GM19324 (cell line): ENCODE measurements around the gene COL15A1.

Experiments
- ATAC-seq: cut with Tn5 transposase; IDR thresholded peaks from one replicate; pipeline ENCODE4 v1.9.1; 2021; ENCODE audit warnings: mild to moderate bottlenecking, moderate library complexity; ENCODE audit not compliant: unreplicated experiment, low FRiP score

The COL15A1 gene

DNA sequence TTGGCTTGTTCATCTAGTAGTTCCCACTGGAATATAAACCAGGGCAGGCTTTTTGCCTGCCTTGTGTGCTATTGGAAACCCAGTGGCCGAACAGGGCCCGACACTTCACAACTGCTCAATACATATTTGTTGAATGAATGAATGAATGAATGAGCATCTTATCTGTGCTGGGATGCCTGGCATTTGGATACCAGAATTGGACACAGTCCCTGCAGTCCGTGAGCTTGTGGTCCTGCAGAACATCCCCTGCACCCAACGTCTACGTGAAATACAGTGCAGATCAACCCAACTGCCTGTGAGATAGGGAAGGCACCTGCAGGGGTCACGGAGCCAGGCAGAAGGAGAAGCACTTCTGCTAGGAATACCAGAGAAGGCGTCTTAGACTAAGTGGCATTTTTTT is 30.0 kb upstream of the COL15A1 start:
- ATAC-seq: no peak

DNA sequence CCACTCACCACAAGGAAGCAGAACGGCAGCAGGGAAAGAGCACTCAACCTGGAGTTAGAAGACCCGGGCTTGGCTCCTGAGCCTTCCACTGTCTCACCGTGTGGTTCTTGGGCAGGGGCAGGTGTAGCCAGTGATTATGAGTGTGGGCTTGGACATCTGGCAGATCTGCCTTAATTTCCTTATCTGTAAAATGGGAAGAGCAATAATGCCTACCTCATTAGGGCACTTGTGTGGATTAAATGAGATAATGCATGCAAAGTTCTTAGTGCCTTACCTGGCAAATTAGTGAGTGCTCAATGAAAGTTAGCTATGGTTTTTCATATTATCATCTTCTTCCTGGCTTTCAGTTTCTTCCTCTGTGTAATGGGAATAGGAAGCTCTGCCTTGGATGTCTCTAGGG is 28.1 kb upstream of the COL15A1 start:
- ATAC-seq: no peak

DNA sequence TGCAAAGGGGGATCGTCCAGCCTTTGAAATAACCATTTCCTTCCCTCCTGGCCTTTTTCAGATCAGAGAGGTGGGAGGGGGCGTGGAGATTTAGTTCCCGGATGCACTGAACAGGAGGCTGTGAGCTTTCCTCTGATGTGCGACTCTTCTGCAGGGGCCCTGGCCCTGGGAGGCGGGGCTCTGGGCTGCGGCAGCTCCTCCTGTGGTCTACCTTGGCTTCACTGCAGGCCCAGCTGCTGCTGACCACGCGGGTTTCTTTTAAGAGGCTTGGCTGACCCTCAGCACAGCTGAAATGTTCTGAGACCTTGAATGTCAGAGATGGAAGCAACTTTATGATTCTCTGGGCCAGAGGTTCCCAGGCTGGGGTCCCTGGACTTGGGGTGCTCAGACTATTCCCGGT is 27.0 kb upstream of the COL15A1 start:
- no peak for ATAC-seq

DNA sequence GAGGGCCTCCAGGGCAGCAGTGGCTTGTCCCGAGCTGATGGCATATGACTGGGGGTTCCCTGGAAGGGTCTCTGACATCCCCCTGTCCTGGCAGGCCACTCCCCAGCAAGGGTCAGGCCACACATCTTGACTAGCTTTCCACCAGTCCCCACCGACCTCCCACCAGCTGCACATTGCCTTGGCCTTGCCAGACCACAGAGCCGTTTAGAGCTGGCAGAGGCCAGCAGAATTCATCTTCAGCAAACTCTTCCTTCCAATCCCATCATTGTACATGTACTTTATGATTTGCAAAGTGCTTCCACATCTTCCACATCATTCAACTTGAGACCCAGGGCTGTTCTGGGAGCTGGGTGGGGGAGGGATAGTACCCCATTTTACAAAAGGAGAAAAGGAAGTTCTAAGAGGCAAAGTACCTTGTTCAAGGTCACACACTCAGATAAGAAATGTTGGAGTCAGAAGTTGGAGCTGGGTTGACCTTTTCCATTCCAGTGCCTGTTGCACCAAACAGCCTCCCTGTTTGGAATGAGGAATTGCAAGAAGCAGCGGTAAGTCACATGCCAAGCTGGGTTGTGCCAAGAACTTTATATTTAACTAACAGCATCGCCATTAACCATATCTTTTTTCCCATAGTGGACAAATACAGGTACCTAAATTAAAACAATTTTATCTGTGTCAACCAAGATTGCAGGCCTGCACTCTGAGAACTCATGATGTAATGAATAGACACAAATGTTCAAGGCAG is 25.8 kb upstream of the COL15A1 start:
- ATAC-seq: no peak

DNA sequence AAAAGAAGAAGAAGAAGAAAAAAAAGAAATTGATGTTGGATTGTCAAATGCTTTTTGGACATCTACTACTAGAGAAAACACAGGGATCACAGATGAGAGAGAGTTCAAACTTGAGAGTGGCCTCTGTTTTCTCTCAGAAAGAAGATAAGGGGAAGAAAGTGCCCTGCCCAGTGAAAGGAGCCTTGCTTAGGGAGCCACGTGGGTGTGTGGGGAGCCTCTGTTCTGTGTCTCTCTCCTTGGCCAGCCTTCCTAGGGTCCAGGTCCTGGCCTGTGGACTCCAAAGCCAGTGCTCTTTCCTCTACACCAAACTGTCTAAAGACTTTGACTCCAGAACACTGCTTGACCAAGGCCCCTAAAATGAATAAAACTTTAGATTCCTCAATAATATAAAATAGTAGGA is 22.0 kb upstream of the COL15A1 start:
- ATAC-seq: no peak

DNA sequence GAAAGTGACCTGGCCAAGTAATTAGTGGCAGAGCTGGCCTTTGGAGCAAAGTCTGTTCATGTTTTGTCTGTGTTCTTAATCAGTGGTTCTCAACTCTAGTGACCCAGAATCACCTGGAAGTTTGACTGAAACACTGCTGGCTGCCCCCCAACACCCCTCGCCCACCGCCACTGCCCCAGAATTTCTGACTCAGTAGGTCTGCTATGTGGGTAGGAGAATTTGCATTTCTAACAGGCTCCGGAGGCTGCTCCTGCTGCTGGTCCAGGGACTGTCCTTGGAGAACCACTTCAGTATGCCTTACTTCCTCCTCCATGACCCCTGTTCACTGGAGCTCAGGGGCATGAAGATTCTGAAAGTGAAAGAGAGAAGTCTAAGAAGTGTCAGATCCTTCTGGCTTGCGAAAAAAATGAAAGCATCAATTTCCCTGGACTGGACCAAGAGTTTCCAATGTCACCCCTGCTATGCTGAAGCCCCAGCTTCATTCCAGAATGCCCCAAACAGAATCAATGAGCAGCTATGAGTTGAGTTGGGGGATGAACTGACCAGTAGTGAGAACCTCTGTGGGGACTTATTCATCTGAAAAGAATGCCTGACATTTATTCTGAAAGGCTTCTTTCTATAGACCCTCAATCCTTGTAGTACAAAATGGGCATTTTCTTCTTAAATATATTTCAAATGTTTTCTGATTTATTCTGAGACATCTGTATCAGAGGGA is 20.8 kb upstream of the COL15A1 start:
- no peak for ATAC-seq

DNA sequence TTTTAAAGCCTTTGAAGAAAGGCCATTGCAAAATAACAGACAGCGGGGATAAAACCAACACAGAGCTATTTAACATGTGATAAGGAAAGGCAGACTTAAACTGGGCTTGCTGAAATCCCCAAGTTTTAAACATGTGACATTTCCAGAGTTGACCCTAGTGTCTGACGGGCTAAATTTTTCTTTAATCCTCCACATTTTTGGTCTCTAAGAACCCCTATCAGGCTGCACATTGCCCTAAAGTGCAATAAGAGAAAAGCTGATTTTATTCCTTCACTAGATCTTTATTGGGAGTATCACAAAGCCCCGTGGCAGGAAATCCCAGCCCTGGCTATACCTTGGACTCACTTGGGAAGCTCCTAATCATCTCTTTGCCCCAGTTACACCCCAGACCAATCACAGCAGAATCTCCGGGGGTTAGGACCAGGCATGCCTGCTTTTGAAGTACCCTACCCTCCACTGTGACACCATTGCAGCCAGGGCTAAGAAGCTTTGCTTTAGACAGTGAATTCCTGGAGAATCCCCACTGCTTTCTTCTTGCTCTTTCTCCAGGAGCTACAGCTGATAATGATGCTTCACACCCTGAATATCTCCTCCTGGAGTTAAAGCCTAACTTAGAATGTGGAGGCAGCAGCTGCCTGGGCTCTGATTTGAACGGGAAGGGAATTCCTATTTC is 20.1 kb upstream of the COL15A1 start:
- no peak for ATAC-seq

DNA sequence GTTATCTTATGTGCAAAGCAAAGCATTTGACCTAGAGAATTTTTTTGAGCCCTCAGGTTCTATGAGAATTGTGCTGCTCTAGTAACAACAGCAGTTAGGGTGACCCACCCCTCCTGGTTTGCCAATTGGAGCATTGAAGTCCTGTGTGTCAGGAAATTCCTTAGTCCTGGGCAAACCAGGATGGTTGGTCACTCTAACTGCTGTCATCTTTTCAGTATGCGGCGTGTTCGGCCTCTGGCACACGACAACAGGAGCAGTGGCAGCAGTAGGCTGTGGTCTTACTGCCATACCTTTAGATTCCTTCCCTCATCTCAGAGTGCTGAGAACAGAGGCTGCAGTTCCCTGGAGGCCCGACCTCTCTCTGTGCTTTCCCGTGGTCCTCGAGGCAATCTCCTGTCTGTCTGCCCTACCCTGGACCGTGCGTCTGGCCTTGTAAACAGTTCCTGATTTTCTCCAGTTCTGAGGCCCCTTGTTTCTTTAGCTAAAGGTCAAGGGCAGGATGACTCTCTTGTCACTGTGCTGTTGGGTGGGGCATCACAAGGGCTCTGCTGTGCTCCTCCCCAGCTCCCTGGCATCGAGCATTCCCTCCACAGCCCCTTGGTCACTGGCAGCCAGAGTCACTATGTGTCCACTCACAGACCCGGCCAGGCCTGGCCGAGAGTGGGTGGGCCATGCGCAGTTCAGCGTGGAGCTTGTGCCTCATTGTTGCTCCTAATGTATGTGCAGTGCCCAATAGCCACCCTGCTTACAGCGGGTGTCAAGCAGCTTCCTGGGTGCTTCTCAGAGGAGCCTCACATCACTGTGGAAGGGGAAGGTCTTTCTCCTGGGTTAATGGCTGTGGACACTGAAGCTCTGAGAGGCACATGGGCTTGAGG is 18.5 kb upstream of the COL15A1 start:
- no peak for ATAC-seq

DNA sequence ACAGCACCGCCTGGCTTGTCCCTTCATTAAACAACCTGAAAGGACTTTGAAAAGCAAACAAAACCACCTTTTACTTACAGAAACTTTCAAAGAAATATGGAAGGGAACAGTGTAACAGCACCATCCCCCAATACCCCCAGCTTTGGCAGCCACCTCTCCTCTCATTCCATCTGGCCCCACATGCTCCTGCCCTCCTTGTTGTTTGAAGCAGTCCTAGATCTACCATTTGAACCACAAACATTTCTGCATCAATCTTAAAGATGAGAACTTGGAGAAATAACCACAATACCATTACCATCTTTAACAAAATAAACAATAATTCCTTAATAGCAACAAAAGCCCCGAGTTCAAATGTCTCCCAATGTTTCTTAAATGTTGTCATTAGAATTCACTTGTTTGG is 17.8 kb upstream of the COL15A1 start:
- no peak for ATAC-seq

DNA sequence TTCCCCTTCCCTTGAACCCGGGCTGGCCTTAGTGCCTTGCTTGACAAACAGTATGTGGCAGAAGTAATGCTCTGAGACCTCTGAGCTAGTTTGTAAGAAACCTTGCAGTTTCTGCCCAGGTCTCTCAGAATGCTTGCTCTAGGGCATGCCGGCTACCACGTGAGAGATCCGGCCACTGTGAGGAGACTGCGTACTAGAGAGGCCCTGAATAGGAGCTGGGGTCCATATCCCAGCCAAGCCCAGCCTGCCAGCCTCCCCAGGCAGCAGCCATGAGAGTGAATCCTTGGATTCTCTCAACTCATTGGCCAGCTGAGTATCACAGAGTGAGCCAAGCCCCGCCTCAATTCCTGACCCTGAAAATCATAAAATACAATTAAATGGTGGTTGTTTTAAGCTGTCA is 16.0 kb upstream of the COL15A1 start:
- no peak for ATAC-seq

DNA sequence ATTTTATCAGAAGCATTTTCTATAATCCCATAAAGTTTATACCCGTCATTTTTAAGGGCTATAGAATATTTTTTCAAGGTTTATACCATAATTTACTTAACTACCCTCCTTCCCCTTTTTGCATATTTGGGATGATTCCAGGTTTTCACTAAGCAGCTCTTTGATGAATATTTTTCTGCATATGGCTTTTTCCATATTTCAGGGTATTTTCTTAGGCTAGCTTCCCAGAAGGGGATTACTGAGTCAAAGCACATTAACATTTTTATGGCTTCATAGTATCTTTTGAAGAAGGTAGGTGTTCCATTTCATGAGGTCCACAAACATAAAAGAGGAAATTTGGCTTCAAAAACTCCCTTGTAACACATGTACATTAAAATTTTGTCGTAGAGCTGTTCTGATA is 14.6 kb upstream of the COL15A1 start:
- ATAC-seq: no peak

DNA sequence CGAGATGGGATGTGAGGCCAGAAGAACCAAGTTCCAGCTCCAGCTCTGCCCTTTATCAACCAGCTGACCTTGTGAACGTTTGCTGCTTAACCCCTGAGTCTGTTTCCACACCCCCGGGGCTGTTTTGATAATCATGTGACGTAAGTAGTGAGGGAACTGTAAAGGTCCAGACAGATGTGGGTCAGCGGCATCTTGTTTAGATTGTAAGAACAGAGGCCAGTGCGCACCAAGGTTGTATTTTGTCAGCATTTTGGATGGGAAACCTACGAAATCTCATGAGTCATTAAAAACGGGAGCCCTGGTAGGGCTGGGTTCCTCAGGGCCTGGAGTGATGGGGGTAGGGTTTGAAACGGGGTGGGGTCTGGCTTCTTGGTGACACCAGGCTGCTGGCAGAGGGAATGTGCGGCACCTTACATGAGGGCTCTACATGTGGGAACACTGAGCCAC is 13.8 kb upstream of the COL15A1 start:
- no peak for ATAC-seq

DNA sequence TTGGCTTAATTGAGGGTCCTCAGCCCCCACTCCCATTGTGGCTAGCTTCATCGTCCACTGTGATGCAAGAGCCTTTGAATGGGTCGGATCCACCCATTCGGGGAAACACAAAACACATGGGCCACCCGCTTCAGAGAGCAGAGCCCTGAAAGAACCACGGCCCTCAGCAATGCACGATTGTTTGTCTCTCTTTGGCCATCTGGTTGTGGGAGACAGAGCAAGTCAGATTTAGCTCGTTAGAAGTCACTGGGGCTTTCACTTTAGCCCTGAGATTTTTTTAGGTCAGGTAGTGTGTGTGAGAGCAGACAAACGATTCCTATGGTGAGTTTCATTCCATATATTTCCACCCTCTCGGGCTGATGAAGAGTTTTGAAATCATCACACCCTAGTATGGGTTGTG is 12.9 kb upstream of the COL15A1 start:
- ATAC-seq: no peak

DNA sequence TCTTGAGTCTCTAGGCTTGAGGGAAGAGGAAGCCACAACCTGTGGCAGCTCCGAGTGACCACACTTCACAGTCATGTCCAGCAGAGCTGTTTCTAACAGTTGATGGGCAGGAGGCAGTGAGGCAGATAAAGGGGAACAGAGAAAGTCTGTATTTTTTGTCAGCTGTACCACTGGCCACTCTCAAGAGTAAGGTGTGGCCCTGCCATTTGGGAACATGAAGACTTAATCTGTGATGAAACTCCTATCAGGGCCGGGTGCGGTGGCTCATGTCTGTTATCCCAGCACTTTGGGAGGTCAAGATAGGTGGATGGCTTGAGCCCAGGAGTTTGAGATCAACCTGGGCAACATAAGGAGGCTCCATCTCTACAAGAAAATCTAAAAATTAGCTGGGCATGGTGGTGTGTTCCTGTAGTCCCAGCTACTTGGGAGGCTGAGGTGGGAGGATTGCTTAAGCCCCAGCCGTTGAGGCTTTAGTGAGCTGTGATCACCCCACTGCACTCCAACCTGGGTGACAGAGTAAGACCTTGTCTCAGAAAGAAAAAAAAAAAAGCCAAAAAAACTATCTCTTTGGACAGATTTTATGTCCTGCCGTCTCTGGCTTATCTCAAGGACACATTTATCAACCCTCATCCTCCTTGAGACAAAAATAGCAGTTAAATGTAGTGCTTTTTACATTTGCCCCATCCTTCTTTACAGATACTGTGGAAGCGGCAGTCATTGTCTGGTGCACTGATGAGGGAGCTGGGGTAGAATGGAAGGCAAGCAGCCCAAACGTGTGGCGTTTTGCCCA is 11.9 kb upstream of the COL15A1 start:
- no peak for ATAC-seq

DNA sequence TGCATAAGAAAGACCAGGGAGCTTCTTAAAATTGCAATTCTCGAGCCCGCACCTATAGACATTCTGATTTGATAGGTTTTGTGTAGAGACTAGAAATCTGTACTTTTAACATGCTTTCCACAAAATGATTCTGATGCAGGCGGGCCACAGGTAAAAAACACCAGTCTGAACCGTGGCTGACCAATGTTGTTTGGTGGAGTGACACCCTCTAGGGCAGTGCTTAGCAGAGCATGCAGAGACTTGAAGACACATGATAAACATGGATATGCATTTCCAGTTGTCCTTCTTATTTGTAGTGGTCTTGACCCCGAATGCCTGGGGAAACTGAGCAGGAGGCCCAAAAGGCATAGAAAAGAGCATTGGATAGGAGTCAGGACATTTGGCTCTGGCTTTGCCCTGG is 10.5 kb upstream of the COL15A1 start:
- ATAC-seq: no peak

DNA sequence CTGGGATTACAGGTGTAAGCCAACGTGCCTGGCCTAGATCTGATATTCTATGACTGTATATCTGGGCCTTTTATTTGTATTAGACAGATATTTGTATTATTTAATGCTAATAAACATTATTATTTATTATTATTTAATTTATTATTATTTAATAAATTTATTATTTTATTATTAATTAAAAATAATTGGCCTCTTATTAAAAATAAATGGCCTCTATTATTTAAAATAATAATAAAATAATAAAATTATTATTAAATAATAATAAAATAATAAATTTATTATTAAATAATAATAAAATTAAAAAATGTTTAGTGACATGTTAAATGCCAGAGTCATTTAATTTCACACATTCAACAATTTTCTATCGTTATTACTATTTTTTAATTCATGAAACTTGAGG is 9.8 kb upstream of the COL15A1 start:
- ATAC-seq: no peak

DNA sequence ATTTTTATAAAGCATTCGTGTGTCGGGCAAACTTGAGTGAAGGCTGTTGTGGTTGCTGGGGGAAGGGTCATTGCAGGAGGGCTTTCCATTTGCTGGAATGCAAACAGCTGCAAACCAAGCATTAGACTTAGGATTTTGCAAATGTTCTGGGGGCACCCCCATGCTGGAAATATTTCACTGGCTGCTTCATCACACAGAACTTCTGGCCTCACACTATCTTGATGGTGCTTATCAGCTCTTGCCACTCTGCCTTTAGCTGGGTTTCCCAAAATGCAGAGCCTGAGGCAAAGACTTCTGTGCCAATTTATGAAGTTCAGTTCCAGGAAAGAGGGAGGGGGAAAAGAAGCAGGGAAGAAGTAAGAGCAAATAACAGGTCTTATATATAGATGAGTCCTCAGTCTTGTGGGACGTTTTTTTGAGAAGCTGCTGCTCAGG is 8.6 kb upstream of the COL15A1 start:
- no peak for ATAC-seq

DNA sequence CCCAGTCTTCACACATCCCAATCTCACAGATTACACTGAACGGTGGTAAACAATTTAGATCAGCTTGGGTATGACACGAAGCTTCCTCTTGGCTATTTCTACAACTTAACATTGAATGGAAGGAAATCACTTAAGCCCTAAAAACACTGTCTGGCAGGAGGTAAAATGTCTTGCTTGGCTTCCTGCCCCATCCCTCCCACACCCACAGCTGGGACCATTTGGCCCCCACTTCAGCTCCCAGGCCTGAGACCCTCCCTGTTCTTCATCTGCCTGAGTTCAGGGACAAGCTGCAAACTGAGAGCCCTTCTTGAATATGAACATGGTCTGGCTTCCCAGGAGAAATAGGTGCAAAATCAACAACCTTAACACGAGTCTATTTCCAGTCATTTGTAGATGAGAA is 3.4 kb upstream of the COL15A1 start:
- ATAC-seq: no peak

DNA sequence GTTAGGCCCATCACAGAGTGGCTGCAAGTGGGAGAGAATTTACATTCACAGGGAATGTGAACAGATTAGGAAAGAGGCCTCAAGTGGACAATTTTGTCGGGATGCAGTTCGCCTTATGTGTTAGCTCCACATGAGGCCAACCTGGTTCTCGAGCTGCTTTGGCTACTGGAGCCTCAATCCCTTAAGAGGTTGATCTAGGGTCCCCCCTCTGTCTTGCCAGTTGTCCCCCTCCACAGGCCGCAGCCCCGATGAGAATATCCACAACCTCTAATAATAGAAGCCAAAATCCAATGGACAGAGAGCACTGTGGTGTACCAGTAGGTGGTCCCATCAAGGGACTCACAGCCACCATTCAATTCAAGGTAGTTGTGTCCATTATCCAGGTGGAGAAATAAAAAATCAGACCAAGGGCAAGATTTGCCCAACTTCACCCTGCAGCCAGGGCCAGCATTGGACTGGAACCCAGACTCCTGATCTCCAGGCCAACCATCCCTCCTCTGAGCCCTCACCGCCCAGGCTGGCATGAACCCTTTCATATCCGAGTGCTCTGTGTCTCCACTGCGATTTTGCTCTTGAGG is 1.7 kb upstream of the COL15A1 start:
- ATAC-seq: no peak
